ENCODE measurements around the gene MITF.

Gene MITF

GRCh38 chr3:69961706-69962439 is 222.6 kb downstream of the MITF start:
- no peak for TF ChIP-seq CTCF (IDR thresholded peaks at IDR 0.05; ENCODE audit: extremely low read depth, missing control alignments)
- no peak for DNase-seq (ENCODE audit: low spot score)

- DNase-seq (ENCODE audit: low spot score), result no peak
- no peak for TF ChIP-seq CTCF (IDR thresholded peaks at IDR 0.05; ENCODE audit: extremely low read depth, missing control alignments)
Observed at GRCh38 chr3:69963643-69964042, 224.4 kb downstream of the MITF start.

- no peak for DNase-seq (ENCODE audit: low spot score)
- no peak for TF ChIP-seq CTCF (IDR thresholded peaks at IDR 0.05; ENCODE audit: extremely low read depth, missing control alignments)
Observed at GRCh38 chr3:69967156-69967555, 227.9 kb downstream of the MITF start.

GRCh38 chr3:69970827-69971226 is 231.6 kb downstream of the MITF start:
- no peak for TF ChIP-seq CTCF (IDR thresholded peaks at IDR 0.05; ENCODE audit: extremely low read depth, missing control alignments)
- no peak for DNase-seq (ENCODE audit: low spot score)

- DNase-seq (ENCODE audit: low spot score), result no peak
- TF ChIP-seq CTCF (IDR thresholded peaks at IDR 0.05; ENCODE audit: extremely low read depth, missing control alignments), result no peak
Observed at GRCh38 chr3:69972672-69973071, 233.4 kb downstream of the MITF start.

GRCh38 chr3:69976021-69976420 is 236.8 kb downstream of the MITF start:
- TF ChIP-seq CTCF (IDR thresholded peaks at IDR 0.05; ENCODE audit: extremely low read depth, missing control alignments), result no peak

GRCh38 chr3:69983546-69984265 is 244.4 kb downstream of the MITF start:
- no peak for DNase-seq (ENCODE audit: low spot score)
- TF ChIP-seq CTCF (IDR thresholded peaks at IDR 0.05; ENCODE audit: extremely low read depth, missing control alignments), result no peak

More at GRCh38 chr3:69976021-69976420, 236.8 kb downstream of the MITF start:
- no peak for DNase-seq (ENCODE audit: low spot score)

Measured in GM20000 (cell line).